ENCODE measurements around the gene KIAA2012.

The KIAA2012 gene

DNA sequence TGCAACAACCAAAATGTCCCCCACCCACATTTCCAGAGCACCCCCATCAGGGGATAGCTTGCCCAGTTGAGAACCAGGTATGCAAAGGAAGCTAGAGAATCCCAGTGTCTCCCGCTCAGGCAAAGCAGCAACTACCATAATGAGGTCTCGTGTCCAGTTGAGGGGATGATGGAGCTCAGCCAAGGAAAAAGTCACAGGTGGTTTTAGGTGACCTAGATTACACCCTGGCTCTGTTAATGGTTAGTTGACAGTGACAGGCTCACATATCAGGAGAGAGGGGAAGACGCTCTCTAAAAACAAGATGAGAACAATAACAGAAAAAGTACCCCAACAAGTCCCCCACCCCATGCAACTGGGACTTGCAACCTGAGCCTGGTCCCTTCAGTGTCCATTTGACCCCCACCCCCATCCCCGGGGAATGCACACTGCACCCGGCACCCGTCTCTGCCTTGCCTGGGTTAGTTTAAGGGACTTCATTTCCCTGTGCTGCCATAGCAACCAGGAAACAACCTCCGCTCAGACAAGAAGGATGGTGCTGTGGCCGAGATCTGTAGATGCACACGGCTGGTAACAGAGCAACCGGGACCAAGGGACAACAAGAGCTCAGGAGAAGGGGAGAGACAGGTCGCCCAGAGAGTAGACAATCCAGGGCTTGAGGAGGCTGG, at the start of gene KIAA2012:
KIAA2012 (plus strand) TSS at position 519 of the 665 bp plus-strand sequence. CDS start 373 bp downstream, outside the sequence.
- DNase-seq, result no peak

DNA sequence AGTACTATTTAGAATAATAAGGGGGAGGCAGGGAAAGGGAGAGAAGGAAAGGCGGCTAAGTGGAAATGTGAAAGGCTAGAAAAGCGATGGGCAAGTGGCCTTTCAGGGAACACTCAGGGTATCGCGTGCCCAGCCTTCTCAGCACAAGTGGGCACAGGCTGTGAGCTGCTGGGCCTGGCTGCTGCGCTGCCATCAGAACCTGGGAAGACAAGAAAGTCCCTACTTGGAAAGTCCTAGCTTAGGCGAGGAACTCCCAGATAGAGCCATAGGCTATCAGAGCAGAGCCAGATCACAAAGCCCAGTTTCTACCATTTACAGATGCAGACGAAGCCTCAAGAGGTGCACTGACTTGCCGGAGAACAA, 49.2 kb upstream of the KIAA2012 start:
- no peak for DNase-seq

- DNase-seq, result no peak
Measured at GRCh38 chr2:202024871-202025270, 48.2 kb upstream of the KIAA2012 start.

GRCh38 chr2:202025816-202026215, 47.2 kb upstream of the KIAA2012 start:
- peak; percentile 62 for DNase-seq

- DNase-seq, result no peak
Measured at GRCh38 chr2:202026507-202026906, 46.5 kb upstream of the KIAA2012 start.

- peak; percentile 56 for DNase-seq
Measured at GRCh38 chr2:202030691-202031090, 42.4 kb upstream of the KIAA2012 start.

- DNase-seq, result peak; percentile 59
Measured at GRCh38 chr2:202031246-202031951, 41.7 kb upstream of the KIAA2012 start.

- peak; percentile 47 for DNase-seq
Measured at GRCh38 chr2:202032846-202033316, 40.2 kb upstream of the KIAA2012 start.

DNA sequence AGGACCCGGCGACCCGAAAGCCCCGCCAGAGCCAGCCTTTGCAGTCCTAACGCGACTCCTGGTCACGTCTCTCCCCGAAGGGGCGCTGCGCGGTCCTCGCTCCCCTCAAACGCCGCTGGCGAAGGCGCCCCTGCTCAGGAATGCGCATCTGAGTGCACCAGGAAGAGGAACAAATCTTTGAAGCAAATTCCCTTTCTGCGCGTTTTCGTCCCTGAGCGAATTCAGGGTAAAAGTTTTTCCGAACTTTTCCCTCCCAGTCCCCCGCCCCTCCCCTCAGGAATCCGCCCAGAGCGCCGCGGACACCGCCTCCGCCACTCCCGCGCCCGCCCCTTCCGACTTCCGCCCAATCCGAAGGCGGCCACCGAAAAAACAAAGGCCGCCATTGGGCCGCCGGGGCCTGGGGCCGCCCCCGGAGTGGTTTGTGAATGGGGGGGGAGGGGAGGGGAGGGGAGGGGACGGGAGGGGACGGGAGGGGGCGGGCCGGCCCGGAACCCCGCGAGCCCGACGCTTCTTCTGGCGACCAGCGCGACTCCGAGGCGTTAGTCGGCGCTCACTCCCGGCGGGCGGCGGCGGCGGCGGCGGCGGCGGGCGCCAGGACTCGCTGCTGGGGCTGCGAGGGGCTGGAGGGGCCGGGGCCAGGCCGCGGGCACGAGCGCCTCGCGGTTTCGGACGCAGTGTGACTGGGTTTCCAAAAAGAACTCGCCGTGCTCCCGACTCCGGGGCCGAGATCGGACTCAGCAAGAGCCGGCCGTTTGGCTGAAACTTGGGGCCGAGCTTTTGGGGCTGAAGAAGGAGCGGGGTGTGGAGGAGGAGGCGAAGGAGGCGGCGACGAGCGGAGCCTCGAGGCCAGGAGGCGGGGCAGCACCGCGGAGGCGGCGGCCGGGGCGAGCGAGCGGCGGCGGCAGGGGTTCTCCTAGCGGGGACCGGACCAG, 39.5 kb upstream of the KIAA2012 start, which contains the start of gene FZD7:
FZD7 (plus strand) TSS at position 539 of the 932 bp plus-strand sequence. CDS start 793 bp downstream, outside the sequence.
- DNase-seq, result peak; percentile 96

DNA sequence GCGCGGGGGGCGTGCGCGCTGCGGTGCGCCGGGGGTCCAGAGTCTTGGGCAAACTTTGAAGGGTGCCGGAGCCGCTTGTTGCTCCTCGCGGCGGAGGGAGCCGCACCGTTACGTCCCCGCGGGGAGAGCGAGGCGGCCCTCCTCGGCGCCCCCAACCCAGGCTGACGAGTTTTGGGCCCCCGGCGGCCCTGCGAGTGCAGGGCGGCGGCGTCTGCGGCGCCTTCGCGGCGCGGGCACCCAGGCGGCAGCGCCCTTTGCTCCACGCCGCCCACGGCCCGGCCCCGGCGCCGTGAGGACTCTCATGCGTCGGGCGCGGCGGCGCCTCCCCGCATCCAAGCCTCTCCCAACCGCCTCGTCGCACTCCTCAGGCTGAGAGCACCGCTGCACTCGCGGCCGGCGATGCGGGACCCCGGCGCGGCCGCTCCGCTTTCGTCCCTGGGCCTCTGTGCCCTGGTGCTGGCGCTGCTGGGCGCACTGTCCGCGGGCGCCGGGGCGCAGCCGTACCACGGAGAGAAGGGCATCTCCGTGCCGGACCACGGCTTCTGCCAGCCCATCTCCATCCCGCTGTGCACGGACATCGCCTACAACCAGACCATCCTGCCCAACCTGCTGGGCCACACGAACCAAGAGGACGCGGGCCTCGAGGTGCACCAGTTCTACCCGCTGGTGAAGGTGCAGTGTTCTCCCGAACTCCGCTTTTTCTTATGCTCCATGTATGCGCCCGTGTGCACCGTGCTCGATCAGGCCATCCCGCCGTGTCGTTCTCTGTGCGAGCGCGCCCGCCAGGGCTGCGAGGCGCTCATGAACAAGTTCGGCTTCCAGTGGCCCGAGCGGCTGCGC, 38.6 kb upstream of the KIAA2012 start:
- DNase-seq, result no peak

GRCh38 chr2:202035089-202035940, 37.7 kb upstream of the KIAA2012 start:
- DNase-seq, result peak; percentile 82

GRCh38 chr2:202035941-202036372, 37.1 kb upstream of the KIAA2012 start:
- DNase-seq, result no peak

DNA sequence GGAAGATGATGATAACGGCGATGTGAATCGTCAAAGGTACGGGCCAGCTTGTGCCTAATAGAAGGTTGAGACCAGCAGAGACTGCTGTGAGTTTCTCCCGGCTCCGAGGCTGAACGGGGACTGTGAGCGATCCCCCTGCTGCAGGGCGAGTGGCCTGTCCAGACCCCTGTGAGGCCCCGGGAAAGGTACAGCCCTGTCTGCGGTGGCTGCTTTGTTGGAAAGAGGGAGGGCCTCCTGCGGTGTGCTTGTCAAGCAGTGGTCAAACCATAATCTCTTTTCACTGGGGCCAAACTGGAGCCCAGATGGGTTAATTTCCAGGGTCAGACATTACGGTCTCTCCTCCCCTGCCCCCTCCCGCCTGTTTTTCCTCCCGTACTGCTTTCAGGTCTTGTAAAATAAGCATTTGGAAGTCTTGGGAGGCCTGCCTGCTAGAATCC, 36.4 kb upstream of the KIAA2012 start:
- DNase-seq, result peak; percentile 57

- DNase-seq, result peak; percentile 45
Measured at GRCh38 chr2:202037086-202037485, 36.0 kb upstream of the KIAA2012 start.

DNA sequence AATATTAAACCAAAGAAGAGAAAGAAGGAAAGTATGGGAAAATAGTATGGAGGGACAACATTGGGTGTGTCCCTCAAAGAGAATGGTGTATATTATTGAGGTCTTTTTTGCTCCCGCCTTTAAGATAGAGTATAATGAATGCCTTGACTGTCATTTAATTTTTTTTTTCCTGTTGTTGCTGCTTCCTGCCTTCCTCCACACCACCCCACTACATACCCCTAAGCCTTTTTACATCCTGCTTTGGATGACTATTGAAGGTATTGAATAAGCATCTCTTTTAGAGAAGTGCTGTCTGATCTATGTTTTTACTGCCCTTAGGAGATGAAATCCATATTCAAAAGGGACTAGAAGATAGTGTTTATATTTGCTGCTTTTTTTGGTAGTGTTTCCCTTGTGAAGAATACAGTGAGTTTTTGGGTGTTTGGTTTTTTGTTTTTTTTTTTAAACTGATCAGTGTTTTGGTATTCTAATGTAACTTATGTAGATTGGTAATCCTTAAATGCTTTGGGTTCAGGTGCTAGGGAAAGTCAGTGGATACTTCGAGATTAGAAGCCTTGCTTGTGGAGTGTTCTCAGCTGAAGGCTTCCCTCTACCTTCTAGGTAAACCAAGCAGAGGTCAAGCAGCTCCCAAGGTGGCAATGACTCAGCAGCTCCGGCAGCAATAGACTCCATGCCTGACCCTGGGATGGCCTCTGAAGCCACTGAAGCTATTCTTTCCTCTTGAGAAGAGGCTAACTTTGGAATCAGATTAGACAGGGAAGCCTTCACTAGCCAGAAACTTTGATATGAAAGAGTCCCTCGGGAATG, 34.4 kb upstream of the KIAA2012 start:
- peak; percentile 61 for DNase-seq

- no peak for DNase-seq
Measured at GRCh38 chr2:202039278-202040078, 33.6 kb upstream of the KIAA2012 start.

DNA sequence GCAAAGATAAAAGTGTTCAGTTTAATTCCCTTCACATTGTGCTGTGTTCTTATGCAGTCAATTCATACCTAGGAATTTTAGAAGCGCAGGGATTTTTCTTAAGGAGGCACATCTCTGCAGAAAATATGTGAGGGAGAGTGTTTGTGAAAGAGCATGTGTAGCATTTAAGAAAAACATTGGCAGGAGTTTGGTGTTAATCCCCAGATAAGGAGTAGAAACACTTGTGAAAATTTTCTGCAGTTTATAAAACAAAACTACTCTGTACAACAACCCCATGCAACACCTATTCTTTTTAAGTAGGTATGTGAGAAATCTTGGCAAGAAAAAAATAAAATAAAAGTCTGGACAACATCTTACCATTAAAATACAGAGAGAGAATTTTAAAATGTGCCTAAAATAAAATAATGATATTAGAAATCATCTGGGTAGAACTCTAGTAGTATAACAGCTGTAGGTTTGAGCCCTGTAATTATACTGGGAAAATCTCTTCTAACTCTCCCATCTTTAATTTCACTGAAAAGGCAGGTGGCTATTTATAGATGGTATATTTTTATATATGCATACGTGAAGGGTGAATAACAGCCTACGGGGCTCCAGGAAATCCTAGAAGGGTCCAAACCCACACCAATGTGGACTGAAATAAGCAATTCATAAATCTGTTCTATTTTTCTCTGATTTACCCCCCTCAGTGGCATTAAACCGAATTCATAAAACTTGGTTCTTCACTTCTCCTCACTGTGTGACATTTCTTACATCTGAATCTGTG, 32.8 kb upstream of the KIAA2012 start:
- DNase-seq, result no peak

GRCh38 chr2:202042444-202042843, 30.6 kb upstream of the KIAA2012 start:
- DNase-seq, result no peak
